ENCODE measurements around the gene LYPD6B.
A peak's percentile ranks its signal among the peaks of the same experiment; 100 is the strongest.

LYPD6B gene

GRCh38 chr2:149009576-149010461, 28.7 kb upstream of the LYPD6B start:
- no peak for DNase-seq (ENCODE audit: low read depth in 2 of 2)

GRCh38 chr2:149012545-149012944, 26.0 kb upstream of the LYPD6B start:
- no peak for DNase-seq (ENCODE audit: low read depth in 2 of 2)

GRCh38 chr2:149015501-149015900, 23.0 kb upstream of the LYPD6B start:
- DNase-seq (ENCODE audit: low read depth in 2 of 2): no peak

GRCh38 chr2:149015926-149016563, 22.5 kb upstream of the LYPD6B start:
- DNase-seq (ENCODE audit: low read depth in 2 of 2): no peak

GRCh38 chr2:149017116-149017985, 21.1 kb upstream of the LYPD6B start:
- peak; percentile 45 to 48 for DNase-seq (ENCODE audit: low read depth in 2 of 2)

- no peak for DNase-seq (ENCODE audit: low read depth in 2 of 2)
These were observed 19.5 kb upstream of the LYPD6B start for GRCh38 chr2:149018981-149019380.

- no peak for DNase-seq (ENCODE audit: low read depth in 2 of 2)
These were observed 18.7 kb upstream of the LYPD6B start for GRCh38 chr2:149019768-149020167.

- DNase-seq (ENCODE audit: low read depth in 2 of 2): no peak
These were observed 18.1 kb upstream of the LYPD6B start for GRCh38 chr2:149020432-149020851.

GRCh38 chr2:149021271-149021719, 17.2 kb upstream of the LYPD6B start:
- DNase-seq (ENCODE audit: low read depth in 2 of 2): no peak

- no peak for DNase-seq (ENCODE audit: low read depth in 2 of 2)
These were observed 16.7 kb upstream of the LYPD6B start for GRCh38 chr2:149021761-149022160.

- no peak for DNase-seq (ENCODE audit: low read depth in 2 of 2)
These were observed 15.4 kb upstream of the LYPD6B start for GRCh38 chr2:149023091-149023490.

- DNase-seq (ENCODE audit: low read depth in 2 of 2): no peak
These were observed 10.8 kb upstream of the LYPD6B start for GRCh38 chr2:149027590-149028250.

- DNase-seq (ENCODE audit: low read depth in 2 of 2): no peak
These were observed 10.1 kb upstream of the LYPD6B start for GRCh38 chr2:149028377-149028776.

- no peak for DNase-seq (ENCODE audit: low read depth in 2 of 2)
These were observed 9.6 kb upstream of the LYPD6B start for GRCh38 chr2:149028891-149029290.

GRCh38 chr2:149029307-149029965, 9.1 kb upstream of the LYPD6B start:
- no peak for DNase-seq (ENCODE audit: low read depth in 2 of 2)

- DNase-seq (ENCODE audit: low read depth in 2 of 2): no peak
These were observed 7.1 kb upstream of the LYPD6B start for GRCh38 chr2:149031396-149031795.

GRCh38 chr2:149033716-149034115, 4.8 kb upstream of the LYPD6B start:
- no peak for DNase-seq (ENCODE audit: low read depth in 2 of 2)

- DNase-seq (ENCODE audit: low read depth in 2 of 2): no peak
These were observed 4.1 kb upstream of the LYPD6B start for GRCh38 chr2:149034406-149034805.

- DNase-seq (ENCODE audit: low read depth in 2 of 2): no peak
These were observed 1.8 kb upstream of the LYPD6B start for GRCh38 chr2:149036507-149037293.

GRCh38 chr2:149037851-149038250, 648 bp upstream of the LYPD6B start:
- no peak for DNase-seq (ENCODE audit: low read depth in 2 of 2)
